Activated CD4-positive, CD25-positive, alpha-beta regulatory T cell treated with anti-CD3 and anti-CD28 coated beads, Interleukin-2, amount 50 U/mL, for 16 hours (primary cell): Measurements from ENCODE around the gene ZNF771.
"Not testable (repeated sequence)": the region's sequence is repeated elsewhere in the genome, so short reads cannot be mapped to it uniquely, and the experiment has no call there.

ENCODE experiments used
- DNase-seq: peaks from one replicate; pipeline ENCODE4 v3.0.0-alpha.2; 2020; ENCODE audit warnings: low read depth, low spot score

Gene ZNF771

GRCh38 chr16:30375864-30376263 is 31.5 kb upstream of the ZNF771 start:
- no peak for DNase-seq

DNA sequence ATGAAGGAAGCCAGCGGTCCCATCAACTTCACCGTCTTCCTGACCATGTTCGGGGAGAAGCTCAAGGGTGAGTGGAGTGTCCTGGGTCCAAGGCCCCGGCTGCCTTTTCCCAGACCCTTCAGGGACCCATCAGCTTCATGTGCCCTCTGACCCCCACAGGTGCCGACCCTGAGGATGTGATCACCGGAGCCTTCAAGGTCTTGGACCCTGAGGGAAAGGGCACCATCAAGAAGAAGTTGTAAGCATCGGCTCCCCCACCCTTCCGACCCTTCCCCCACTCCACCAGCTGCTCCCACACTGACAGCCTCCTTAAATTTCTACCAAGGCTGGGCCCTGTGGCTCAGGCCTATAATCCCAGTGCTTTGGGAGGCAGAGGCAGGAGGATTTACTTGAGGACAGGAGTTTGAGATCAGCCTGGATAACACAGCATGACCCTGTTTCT is 30.9 kb upstream of the ZNF771 start:
- no peak for DNase-seq

DNA sequence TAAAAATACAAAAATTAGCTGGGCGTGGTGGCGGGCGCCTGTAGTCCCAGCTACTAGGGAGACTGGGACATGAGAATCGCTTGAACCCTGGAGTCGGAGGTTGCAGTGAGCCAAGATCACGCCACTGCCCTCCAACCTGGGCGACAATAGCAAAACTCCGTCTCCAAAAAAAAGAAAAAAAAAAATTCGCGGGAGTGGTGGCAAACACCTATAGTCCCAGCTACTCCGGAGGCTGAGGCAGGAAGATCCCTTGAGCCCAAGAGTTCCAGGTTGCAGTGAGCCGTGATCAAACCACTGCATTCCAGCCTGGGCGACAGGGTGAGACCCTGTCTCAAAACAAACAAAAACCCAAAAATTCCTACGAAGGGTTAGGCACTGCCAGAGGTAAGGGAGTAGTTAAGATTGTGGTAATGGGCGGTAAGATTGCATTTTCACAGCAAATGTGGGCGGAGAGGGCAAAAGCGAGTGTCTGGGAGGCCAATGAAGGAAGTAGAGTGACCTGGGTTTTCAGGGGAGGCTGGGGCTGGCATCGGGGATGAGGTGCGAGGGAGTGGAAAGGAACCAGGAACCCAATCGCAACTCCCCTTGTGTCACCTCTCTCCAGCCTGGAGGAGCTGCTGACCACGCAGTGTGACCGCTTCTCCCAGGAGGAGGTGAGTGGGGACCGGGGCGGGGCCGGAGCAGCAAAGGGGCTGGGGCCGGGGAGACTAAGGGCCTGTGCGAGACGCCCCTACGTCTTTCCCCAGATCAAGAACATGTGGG is 30.2 kb upstream of the ZNF771 start:
- no peak for DNase-seq

GRCh38 chr16:30377812-30378235 is 29.6 kb upstream of the ZNF771 start:
- peak; percentile 73 for DNase-seq

DNA sequence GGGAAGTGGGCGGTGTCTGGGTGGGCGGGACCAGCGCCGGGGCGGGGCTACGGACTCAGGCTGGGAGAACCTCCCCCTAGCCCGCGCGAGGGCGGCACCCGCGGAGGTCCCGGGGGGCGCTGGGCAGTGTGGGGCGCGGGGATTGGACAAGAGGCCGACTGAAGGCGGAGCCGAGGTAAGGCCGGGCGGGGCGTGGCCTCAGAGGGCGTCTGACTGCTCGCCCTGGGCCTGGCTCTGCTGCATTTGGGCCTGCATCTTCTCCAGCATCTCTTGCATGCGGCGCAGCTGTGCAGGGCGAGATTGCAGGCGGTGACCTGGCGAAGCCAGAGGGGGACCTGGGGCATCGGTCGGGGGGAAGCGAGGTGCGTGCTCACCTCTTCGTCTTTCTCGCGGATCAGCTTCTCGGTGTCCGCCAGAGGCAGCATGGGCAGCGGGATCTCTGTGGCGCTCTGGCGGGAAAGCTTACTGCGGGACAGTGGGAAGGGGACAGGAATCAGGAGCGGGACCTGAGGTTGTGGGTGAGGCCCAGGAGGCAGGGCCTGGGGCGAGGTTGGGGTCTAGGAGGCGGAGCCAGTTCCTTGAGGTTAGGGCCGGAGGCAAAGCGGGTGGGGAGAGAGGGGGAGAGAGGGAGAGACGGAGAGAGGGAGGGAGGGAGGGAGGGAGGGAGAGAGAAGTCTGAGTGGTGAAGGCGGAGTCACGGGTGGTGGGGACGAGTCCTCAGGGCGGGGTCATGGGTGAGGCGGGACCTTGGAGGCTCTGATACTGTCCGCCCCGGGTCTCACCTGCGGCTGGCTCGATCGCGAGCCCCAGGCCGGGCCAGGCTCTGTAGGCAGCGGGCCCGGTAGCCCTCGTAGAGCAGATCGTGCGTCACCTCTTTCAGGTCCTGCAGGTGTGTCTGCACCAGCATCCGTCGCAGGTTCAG is 28.9 kb upstream of the ZNF771 start:
- DNase-seq: peak; percentile 99

- DNase-seq: no peak
These were observed 28.1 kb upstream of the ZNF771 start for GRCh38 chr16:30379158-30379783.

DNA sequence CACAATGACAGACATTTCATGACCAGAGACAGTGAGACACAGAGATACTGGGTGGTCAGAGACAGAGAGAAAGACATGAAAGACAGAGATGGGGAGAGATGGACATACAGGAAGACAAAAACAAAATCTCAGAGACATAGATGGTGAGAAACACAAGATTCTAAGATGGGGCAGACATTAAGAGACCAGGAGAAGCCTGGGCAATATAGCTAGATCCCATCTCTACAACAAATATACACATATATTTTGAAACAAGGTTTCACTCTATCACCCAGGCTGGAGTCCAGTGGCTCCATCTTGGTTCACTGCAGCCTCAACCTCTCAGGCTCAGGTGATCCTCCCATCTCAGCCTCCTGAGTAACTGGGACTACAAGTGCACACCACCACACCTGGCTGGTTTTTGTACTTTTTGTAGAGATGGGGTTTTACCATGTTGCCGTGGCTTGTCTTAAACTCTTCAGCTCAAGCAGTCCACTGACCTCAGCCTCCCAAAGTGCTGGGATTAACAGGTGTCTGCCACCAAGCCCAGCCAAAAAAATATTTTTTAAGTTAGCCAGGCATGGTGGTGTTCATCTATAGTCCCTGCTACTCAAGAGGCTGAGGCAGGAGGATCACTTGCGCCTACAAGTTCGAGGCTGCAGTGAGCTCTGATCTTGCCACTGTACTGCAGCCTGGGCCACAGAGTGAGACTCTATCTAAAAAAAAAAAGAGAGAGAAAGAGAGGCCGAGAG is 27.2 kb upstream of the ZNF771 start:
- DNase-seq: no peak

GRCh38 chr16:30380803-30381208 is 26.6 kb upstream of the ZNF771 start:
- DNase-seq: no peak

DNA sequence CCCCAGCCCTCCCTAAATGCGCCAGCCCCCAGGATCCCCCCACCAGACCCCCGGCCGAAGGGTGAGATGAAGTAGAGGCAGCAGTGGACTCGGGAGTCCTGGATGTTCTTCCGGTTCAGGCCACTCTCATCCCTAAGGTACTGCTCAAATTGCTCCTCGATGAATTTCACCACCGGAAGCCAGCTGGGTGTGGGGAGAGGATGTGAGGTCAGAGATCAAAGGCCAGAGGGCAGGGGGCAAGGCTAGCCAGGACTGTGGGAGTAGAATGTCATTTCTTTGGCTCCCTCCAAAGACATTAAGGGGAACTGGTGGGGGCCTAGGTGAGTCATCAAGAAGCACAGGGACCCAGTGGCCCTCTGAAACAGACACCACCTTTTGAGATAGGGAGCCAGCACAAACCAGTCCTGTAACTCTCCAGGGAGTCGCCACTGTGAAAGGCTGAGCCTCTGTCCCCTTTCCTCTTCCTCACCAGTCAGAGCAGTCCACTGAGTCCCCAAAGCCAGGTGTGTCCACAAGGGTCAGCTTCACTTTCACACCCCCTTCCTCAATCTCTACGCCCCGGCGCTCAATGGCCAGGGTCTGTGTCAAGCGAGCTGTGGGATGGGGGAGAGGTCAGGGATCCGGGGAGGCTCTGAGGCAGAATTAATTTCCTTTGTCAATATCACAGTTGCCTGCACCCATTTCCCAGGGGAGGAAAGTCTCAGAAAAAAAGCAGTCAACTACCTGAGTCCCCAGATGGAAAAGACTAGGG is 25.9 kb upstream of the ZNF771 start:
- no peak for DNase-seq

- peak; percentile 65 for DNase-seq
These were observed 25.1 kb upstream of the ZNF771 start, which contains the start of gene SEPTIN1 for GRCh38 chr16:30382111-30382881. Gene SEPTIN1, minus strand, starts transcription at chr16:30382561. Its CDS starts 19 bp downstream, at chr16:30382542.

GRCh38 chr16:30383521-30383920 is 23.9 kb upstream of the ZNF771 start:
- DNase-seq: no peak

- no peak for DNase-seq
These were observed 12.7 kb upstream of the ZNF771 start for GRCh38 chr16:30394592-30395154.

DNA sequence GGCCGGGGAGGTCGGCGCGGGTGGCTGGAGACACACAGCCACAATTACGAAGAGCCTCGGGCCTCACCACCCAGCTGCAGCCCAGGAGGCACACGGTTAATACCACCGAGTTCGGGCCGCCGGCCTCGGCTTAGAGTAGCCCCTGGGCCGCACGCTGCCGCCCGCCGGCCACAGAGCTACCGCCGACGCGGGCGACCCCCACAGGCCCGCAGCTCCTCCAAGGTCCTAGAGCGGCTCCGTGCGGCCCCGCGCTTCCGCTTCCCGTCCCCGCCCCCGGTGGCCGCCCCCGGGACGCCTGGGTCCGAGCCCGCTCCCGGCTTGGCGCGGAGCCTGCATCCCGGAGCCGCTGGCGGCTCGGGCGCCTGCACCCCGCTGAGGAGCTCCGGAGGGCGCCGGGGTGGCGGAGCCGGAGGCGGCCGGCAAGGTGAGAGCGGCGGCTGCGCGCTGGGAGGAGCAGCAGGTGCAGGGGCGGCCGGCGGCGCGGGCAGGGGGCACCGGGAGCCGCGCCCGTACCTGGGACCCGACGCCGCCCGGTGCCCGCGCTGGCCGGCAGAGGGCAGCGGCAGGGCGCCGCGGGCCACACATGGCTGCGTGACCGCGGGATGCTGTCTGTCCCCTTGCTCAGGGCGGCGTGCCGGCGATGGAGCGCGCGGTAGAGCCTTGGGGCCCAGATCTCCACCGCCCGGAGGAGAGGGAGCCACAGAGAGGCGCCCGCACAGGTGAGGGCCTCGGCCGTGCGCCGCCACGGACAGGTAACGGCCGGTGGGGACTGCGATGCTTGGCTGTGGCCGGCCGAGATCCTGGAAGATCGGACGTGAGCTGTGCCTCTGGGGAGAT is 12.0 kb upstream of the ZNF771 start, which contains the start of gene ZNF48:
Gene ZNF48, plus strand, starts transcription at position 266 of the 837 bp plus-strand sequence. Its CDS starts 375 bp downstream, at position 641.
- no peak for DNase-seq

GRCh38 chr16:30395992-30396585 is 11.3 kb upstream of the ZNF771 start:
- DNase-seq: no peak

- DNase-seq: not testable (repeated sequence)
These were observed 10.8 kb upstream of the ZNF771 start for GRCh38 chr16:30396627-30397026.

GRCh38 chr16:30397056-30397455 is 10.3 kb upstream of the ZNF771 start:
- no peak for DNase-seq

- DNase-seq: no peak
These were observed 9.4 kb upstream of the ZNF771 start for GRCh38 chr16:30397776-30398660.
